Measurements from ENCODE around the gene TLCD2.
"Not testable (repeated sequence)": the region's sequence is repeated elsewhere in the genome, so short reads cannot be mapped to it uniquely, and the experiment has no call there.

TLCD2 gene

DNA sequence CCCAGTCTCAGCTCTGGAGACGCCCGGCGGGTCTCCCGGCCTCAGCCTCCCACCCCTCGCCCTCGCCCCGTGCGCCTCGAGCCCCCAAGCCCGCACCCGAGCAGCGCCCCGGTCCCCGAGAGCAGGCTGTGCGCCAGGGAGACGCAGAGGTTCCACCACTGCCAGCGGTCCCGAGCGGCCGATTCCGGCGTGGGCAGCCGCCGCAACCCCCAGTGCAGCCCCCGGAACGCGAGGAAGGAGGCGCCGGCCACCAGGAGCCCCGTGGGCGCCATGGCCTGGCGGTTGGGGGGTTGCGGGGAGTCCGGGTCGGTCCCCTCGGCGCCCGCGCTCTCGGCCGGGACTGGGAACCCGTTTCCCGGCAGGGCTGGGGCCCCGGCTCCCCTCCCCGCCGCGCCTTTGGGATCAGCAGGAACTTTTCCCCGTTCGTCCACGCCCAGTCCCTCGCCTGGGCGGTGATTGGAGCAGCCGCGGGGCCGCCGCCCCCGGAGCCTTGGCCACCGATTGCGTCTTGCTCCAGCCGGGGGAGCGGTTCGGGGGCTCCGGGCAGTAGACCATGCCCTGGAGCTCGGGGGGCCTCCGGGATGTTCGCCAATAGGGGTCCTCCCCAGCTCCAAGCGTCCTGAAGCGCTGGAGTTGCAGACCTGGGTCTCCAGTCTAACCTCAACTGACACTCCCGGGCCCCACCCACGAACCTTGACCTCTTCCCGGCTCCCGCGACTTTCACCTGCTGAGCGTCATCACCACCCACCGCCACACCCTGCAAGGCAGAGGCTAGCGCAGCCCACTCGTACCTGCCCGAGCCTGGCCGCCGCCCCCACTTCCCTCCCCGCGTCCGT is at the start of gene TLCD2:
TSS of gene TLCD2 (minus strand) at position 407 of the 836 bp plus-strand sequence. CDS start at position 272, 135 bp downstream.
- DNase-seq (ENCODE audit: low read depth in 2 of 2, low spot score in 1 of 2): no peak

DNA sequence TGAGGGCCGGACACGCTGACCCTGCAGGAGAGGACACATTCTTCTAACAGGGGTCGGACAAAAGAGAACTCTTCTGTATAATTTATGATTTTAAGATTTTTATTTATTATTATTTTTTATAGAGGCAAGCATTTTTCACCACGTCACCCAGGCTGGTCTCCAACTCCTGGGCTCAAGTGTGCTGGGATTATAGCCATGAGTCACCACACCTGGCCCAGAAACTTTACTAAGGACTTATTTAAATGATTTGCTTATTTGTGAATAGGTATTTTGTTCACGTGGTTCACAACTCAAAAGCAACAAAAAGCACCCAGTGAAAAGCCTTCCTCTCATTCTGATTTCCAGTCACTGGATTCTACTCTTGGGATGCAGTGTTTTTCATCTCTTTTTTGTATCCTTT is 49.4 kb upstream of the TLCD2 start:
- no peak for DNase-seq (ENCODE audit: low read depth in 2 of 2, low spot score in 1 of 2)

DNA sequence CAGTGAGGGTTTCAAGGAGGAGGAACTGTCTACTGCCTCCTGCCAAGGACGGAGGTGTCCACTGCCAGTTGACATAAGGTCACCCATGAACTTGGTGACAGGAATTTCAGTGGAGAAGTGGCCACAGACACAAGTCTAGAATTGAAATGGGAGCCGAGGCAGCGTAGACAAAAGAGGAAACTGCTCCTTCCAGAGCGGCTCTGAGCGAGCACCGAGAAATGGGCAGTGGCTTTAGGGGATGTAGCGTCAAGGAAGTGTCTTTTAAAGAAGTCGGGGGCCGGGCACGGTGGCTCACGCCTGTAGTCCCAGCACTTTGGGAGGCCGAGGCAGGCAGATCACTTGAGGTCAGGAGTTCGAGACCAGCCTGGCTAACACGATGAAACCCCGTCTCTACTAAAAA is 48.6 kb upstream of the TLCD2 start:
- no peak for DNase-seq (ENCODE audit: low read depth in 2 of 2, low spot score in 1 of 2)

- no peak for DNase-seq (ENCODE audit: low read depth in 2 of 2, low spot score in 1 of 2)
Observed at GRCh38 chr17:1755827-1756262, 45.7 kb upstream of the TLCD2 start.

DNA sequence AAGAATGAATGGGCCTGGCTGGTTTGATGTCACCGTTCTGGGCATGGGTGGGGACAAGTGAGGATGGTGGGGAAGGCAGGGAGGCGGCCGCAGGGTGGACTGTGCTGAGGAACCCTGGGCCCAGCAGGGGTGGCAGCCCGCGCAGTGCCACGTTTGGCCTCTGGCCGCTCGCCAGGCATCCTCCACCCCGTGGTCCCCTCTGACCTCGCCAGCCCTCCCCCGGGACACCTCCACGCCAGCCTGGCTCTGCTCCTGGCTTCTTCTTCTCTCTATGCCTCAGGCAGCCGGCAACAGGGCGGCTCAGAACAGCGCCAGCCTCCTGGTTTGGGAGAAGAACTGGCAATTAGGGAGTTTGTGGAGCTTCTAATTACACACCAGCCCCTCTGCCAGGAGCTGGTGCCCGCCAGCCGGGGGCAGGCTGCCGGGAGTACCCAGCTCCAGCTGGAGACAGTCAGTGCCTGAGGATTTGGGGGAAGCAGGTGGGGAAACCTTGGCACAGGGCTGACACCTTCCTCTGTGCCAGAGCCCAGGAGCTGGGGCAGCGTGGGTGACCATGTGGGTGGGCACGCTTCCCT is 45.2 kb upstream of the TLCD2 start:
- no peak for DNase-seq (ENCODE audit: low read depth in 2 of 2, low spot score in 1 of 2)

DNA sequence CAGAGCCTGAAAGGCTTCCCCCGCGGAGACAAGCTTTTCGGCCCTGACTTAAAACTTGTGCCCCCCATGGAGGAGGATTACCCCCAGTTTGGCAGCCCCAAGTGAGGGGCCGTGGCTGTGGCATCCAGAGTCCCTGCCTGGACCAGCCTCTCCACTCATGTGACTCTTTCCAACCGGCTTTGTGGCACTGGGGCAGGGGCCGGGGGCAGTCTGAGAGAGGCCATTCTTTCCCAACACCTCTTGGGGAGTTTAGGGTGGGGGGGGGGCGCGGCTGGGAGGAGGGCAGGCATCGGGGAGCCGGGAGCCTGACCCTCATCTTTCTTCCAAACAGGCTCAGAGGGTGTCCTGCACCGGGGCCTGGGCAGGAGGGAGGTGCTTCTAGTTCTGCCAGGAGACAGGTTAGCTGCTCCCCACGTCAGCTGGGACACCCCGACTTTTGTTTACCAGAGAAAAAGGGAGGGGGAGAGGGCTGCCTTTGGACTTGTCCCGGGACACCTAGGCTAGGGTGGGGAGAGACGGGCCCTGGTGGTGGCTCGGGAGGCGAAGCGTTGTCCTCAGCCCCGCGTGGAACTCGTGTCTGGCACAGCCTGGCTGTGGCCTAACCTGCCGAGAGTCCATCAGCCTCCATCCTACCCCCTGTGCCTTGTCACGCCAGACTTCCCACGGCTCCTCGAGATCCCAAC is 44.4 kb upstream of the TLCD2 start:
- no peak for DNase-seq (ENCODE audit: low read depth in 2 of 2, low spot score in 1 of 2)

GRCh38 chr17:1753767-1754429 is 43.7 kb upstream of the TLCD2 start:
- DNase-seq (ENCODE audit: low read depth in 2 of 2, low spot score in 1 of 2): no peak

DNA sequence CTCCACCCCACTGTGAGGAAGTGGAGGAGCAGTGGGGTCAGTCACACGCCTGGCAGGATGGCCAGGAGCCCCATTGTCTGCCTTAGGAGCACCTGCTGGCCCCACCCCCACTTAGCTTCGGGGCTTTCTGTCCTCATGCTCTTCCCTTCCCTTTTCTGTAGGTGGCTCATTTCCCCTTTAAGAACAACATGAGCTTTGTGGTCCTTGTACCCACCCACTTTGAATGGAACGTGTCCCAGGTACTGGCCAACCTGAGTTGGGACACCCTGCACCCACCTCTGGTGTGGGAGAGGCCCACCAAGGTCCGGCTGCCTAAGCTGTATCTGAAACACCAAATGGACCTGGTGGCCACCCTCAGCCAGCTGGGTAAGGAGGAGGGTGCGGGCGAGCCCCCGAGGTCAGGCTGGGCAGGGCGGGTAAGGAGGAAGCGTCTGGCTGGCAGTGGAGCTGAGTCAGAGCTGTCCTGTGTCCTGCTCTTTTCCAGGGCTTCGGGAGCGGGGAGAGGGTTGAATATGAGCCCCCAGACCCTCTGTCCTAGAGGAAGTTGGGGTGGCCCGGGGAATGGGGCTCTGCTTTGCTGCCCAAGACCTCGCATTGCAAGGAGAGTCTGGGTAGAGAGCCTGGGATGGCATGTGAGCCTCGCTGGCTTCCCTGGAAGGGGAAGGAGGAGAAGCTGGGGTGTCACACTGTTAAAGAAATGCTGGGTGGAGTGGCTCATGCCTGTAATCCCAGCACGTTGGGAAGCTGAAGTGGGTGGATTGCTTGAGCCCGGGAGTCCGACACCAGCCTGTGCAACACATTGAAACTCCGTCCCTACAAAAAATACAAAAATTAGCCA is 42.5 kb upstream of the TLCD2 start:
- DNase-seq (ENCODE audit: low read depth in 2 of 2, low spot score in 1 of 2): no peak

- DNase-seq (ENCODE audit: low read depth in 2 of 2, low spot score in 1 of 2): no peak
Observed at GRCh38 chr17:1750628-1751027, 40.5 kb upstream of the TLCD2 start.

GRCh38 chr17:1746975-1747543 is 36.9 kb upstream of the TLCD2 start:
- DNase-seq (ENCODE audit: low read depth in 2 of 2, low spot score in 1 of 2): no peak

DNA sequence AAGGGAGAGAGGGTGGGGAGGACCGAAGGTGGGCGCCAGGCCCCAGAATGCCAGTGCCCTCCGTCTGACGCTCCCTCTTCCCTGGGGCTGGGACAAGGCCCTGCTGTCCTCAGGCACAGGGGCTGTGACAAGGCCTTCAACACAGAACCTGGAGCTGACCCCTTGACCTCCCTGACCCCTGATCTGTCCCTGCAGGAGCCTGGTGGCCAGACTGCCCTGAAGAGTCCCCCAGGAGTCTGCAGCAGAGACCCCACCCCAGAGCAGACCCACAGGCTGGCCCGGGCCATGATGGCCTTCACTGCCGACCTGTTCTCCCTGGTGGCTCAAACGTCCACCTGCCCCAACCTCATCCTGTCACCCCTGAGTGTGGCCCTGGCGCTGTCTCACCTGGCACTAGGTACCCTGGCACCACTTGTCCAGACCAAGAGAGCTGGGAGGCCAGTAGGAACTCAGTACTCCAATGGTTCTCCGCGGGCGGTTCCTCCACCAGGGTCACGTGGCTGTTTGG is 35.4 kb upstream of the TLCD2 start:
- DNase-seq (ENCODE audit: low read depth in 2 of 2, low spot score in 1 of 2): no peak

GRCh38 chr17:1744551-1745512 is 34.7 kb upstream of the TLCD2 start:
- DNase-seq (ENCODE audit: low read depth in 2 of 2, low spot score in 1 of 2): no peak

DNA sequence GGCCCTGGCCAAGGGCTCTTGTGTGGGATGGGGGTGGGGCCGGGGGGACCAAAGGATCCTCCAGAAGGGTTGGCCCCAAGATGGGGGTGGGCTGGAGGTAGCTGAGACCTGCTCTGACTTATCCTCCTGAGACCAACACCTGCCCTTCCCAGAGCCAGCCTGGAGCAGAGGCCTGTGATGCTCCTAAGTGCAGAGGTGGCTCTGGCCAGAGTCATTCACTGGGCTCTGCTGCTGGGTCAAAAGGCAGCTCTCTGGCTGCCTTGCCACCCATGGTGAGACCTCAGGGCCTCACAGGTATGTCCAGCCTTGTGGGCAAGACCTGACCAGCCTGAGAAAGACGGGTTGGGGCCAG is 32.9 kb upstream of the TLCD2 start:
- no peak for DNase-seq (ENCODE audit: low read depth in 2 of 2, low spot score in 1 of 2)

GRCh38 chr17:1742371-1743087 is 32.4 kb upstream of the TLCD2 start, which contains the start of gene SERPINF2:
SERPINF2 (plus strand) TSS chr17:1742871; CDS start chr17:1744996, 2,125 bp downstream.
- DNase-seq (ENCODE audit: low read depth in 2 of 2, low spot score in 1 of 2): no peak

GRCh38 chr17:1741899-1742298 is 31.7 kb upstream of the TLCD2 start:
- DNase-seq (ENCODE audit: low read depth in 2 of 2, low spot score in 1 of 2): not testable (repeated sequence)

GRCh38 chr17:1737531-1738291 is 27.5 kb upstream of the TLCD2 start:
- no peak for DNase-seq (ENCODE audit: low read depth in 2 of 2, low spot score in 1 of 2)

All from stimulated activated CD8-positive, alpha-beta memory T cell treated with anti-CD3 and anti-CD28 coated beads, Interleukin-4, amount 100 ng/mL, for 4 hours (primary cell).